ENCODE data around the gene LMO7. TPM values are rescaled to one million over a fixed set of nuclear protein-coding genes. Genes with fewer than 3 reads are reported as not detected.

The LMO7 gene
- total RNA-seq, 2 donors from 2014 or later = 118 to 193 TPM

- no peak for DNase-seq
- TF ChIP-seq CTCF (IDR thresholded peaks at IDR 0.05) = no peak
- H3K4me1 ChIP-seq = no peaks in the 10 kb centered on the region
- H3K9ac ChIP-seq (ENCODE audit: low read depth in 2 of 2, low read length in 2 of 2) = no peak overlapping the region
- intact Hi-C loops (cut with DNase I) = loop anchor here (10.0 kb wide), 1 partner anchor 109 kb away; no protein-coding TSS in a partner anchor
- H3K9me3 ChIP-seq = no peaks in the 10 kb centered on the region
- H3K27me3 ChIP-seq = no peaks in the 10 kb centered on the region
- no peaks in the 10 kb centered on the region for H3K36me3 ChIP-seq
- H3K27ac ChIP-seq = no peak overlapping the region
- no peak overlapping the region for H3K4me3 ChIP-seq
Measured at GRCh38 chr13:75804054-75804453, 167.9 kb downstream of the LMO7 start.

- no peaks in the 10 kb centered on the region for H3K9me3 ChIP-seq
- intact Hi-C loops (cut with DNase I) = loop anchor here (10.0 kb wide), 1 partner anchor 110 kb away; no protein-coding TSS in a partner anchor
Measured at GRCh38 chr13:75804605-75805004, 168.5 kb downstream of the LMO7 start.

GRCh38 chr13:75806117-75806516 lies 170.0 kb downstream of the LMO7 start:
- Histone ChIP-seq H3K36me3 (no peaks in the 10 kb centered on the region), H3K27ac (no peak overlapping the region), H3K4me3 (no peak overlapping the region), H3K9ac (ENCODE audit: low read depth in 2 of 2, low read length in 2 of 2) (no peak overlapping the region), H3K27me3 (no peaks in the 10 kb centered on the region), H3K4me1 (no peaks in the 10 kb centered on the region), H3K9me3 (no peaks in the 10 kb centered on the region)
- intact Hi-C loops (cut with DNase I) = loop anchor here (10.0 kb wide), 1 partner anchor 111 kb away; no protein-coding TSS in a partner anchor
- DNase-seq = no peak
- TF ChIP-seq CTCF (IDR thresholded peaks at IDR 0.05) = no peak

More at GRCh38 chr13:75804605-75805004, 168.5 kb downstream of the LMO7 start:
- no peaks in the 10 kb centered on the region for H3K4me1 ChIP-seq
- no peak overlapping the region for H3K9ac ChIP-seq (ENCODE audit: low read depth in 2 of 2, low read length in 2 of 2)
- no peak overlapping the region for H3K4me3 ChIP-seq
- DNase-seq = no peak
- no peaks in the 10 kb centered on the region for H3K27me3 ChIP-seq
- no peak for TF ChIP-seq CTCF (IDR thresholded peaks at IDR 0.05)
- no peaks in the 10 kb centered on the region for H3K36me3 ChIP-seq
- H3K27ac ChIP-seq = no peak overlapping the region

- intact Hi-C loops (cut with DNase I) = loop anchor here (10.0 kb wide), 1 partner anchor 53 kb away; no protein-coding TSS in a partner anchor
- H3K9ac ChIP-seq (ENCODE audit: low read depth in 2 of 2, low read length in 2 of 2) = no peak overlapping the region
- no peaks in the 10 kb centered on the region for H3K9me3 ChIP-seq
- no peak for DNase-seq
- TF ChIP-seq CTCF (IDR thresholded peaks at IDR 0.05) = no peak
- H3K4me1 ChIP-seq = no peaks in the 10 kb centered on the region
- H3K36me3 ChIP-seq = no peaks in the 10 kb centered on the region
- H3K27ac ChIP-seq = no peak overlapping the region
- H3K4me3 ChIP-seq = no peak overlapping the region
- H3K27me3 ChIP-seq = no peaks in the 10 kb centered on the region
Measured at GRCh38 chr13:75811361-75811760, 175.2 kb downstream of the LMO7 start.

GRCh38 chr13:75811841-75812240 lies 175.7 kb downstream of the LMO7 start:
- Histone ChIP-seq H3K9ac (ENCODE audit: low read depth in 2 of 2, low read length in 2 of 2) (no peak overlapping the region), H3K4me3 (no peak overlapping the region), H3K4me1 (no peaks in the 10 kb centered on the region), H3K27me3 (no peaks in the 10 kb centered on the region), H3K36me3 (no peaks in the 10 kb centered on the region), H3K27ac (no peak overlapping the region), H3K9me3 (no peaks in the 10 kb centered on the region)
- intact Hi-C loops (cut with DNase I) = loop anchor here (10.0 kb wide), 1 partner anchor 53 kb away; no protein-coding TSS in a partner anchor
- DNase-seq = no peak
- TF ChIP-seq CTCF (IDR thresholded peaks at IDR 0.05) = no peak

Measured in colonic mucosa (tissue), 4 donors.